ENCODE data around the gene CLIC4.
"Not testable (repeated sequence)": the region's sequence is repeated elsewhere in the genome, so short reads cannot be mapped to it uniquely, and the experiment has no call there.

CLIC4 gene

GRCh38 chr1:24886241-24886640 lies 141.0 kb downstream of the CLIC4 start:
- no peak for DNase-seq

- DNase-seq, result no peak
Measured at GRCh38 chr1:24888061-24888970, 143.1 kb downstream of the CLIC4 start.

GRCh38 chr1:24888971-24889676 lies 143.9 kb downstream of the CLIC4 start:
- no peak for DNase-seq

- DNase-seq, result peak; percentile 45
Measured at GRCh38 chr1:24890887-24891286, 145.6 kb downstream of the CLIC4 start.

GRCh38 chr1:24891367-24891766 lies 146.1 kb downstream of the CLIC4 start:
- not testable (repeated sequence) for DNase-seq

GRCh38 chr1:24892188-24893153 lies 147.2 kb downstream of the CLIC4 start:
- no peak for DNase-seq

GRCh38 chr1:24893431-24893830 lies 148.2 kb downstream of the CLIC4 start:
- no peak for DNase-seq

Measured in inflammatory macrophage treated with lipopolysaccharide for 4 hours (primary cell).